GM21528 (cell line): ENCODE measurements around the gene CASKIN1.

Source experiments
- ATAC-seq: cut with Tn5 transposase; IDR thresholded peaks from one replicate; pipeline ENCODE4 v1.9.1; 2021; ENCODE audit warnings: mild to moderate bottlenecking, moderate library complexity; ENCODE audit not compliant: unreplicated experiment, low FRiP score

The CASKIN1 gene

DNA sequence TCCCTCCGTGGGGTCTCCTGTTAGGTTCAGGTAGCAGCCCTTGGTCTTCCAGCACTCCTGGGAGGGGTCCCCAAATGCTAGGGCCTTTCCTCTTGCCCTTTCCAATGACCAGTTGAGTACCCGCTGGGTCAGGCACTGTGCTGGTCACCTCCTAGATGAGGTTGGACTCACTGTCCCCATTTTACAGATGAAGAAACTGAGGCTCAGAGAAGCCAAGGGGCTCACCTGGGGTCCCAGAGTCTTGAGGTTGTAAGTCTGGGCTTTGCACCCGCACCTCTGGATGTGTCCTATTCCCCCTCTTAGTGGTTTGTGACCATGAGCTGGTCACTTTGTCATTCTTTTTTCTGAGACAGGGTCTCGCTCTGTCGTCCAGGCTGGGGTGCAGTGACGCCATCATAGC lies 1.4 kb upstream of the CASKIN1 start:
- ATAC-seq = no peak

GRCh38 chr16:2196981-2197511 lies 641 bp upstream of the CASKIN1 start:
- no peak for ATAC-seq

- ATAC-seq = no peak
These were observed 863 bp downstream of the CASKIN1 start for GRCh38 chr16:2195322-2196161.

GRCh38 chr16:2194852-2195321 lies 1.5 kb downstream of the CASKIN1 start:
- ATAC-seq = no peak

GRCh38 chr16:2194166-2194834 lies 2.1 kb downstream of the CASKIN1 start:
- no peak for ATAC-seq

- no peak for ATAC-seq
These were observed 5.0 kb downstream of the CASKIN1 start for GRCh38 chr16:2191446-2191706.

DNA sequence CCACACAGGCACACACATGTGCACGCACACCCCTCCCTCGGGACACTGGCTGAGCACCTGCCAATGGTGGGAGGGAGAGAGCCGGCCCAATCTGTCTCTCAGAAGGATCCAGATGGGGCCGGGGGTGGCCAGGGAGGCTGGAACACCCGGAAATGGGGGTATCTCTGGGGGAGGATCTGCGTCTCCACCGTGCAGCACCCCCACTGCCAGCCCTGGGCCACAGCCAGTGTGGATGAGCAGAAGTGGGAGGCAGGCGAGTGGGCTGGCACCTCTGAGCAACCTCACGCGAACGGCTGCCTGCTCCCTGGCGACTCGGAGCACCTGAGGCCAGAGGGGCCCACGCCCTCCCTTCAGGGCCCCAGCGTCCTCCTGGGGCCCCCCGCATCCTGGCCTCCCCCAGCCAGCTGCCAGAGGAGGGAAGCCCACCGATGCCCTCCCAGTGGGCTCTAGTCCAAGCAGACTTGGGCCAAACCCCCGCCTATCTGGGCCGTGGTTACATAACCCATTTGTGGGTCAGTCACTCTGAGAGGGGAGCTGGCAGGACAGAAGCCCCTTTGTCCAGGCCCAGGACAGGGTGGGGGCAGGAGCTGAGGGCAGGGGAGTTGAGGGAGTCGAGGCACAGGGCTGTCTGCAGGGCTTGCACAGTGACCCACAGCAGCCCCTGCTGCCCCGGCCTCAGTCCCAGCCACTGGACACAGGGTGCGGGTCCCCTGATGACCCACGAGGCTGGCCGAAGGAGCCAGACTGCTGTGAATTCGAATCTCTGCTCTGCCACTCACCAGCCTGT lies 5.6 kb downstream of the CASKIN1 start:
- ATAC-seq = no peak

GRCh38 chr16:2190002-2190658 lies 6.3 kb downstream of the CASKIN1 start:
- no peak for ATAC-seq

DNA sequence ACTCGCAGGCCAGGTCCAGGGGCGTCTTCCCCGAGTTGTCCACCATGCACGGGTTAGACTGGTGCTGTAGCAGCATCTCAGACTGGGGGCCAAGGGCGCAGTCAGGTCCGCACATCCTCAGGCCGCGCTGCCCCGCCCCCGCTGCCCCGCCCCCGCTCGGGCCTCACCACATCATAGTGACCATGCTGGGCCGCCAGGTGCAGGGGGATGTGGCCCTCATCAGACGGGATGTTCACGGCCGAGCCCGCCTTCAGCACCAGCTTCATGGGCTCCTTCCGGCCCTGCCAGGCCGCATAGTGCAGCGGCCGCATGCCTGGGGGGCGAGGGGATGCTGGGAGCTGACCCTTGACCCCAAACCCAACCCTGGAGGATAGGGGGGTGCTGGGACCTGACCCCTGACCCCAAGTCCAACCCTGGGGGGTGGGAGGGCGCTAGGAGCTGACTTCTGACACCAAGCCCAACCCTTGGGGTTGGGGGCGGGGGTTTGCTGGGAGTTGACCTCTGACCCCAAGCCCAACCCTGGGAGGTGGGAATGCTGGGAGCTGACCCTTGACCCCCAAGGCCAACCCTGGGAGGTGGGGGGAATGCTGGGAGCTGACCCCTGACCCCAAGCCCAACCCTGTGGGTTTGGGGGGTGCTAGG lies 7.0 kb downstream of the CASKIN1 start:
- no peak for ATAC-seq

DNA sequence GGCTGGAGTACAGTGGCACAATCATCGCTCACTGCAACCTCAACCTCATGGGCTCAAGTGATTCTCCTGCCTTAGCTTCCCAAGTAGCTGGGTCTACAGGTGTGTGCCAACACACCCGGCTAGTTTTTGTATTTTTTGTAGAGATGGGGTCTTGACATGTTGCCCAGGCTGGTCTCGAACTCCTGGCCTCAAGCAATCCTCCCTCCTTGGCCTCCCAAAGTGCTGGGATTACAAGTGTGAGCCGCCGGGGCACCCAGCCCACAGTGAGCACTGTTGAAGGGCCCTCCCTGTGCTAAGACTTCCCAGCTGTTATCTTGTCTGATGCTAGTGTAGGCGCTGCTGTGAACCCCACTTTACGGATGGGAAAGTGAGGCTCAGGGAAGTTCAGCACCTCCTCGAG lies 8.0 kb downstream of the CASKIN1 start:
- no peak for ATAC-seq

- no peak for ATAC-seq
These were observed 9.2 kb downstream of the CASKIN1 start for GRCh38 chr16:2187212-2187611.

- ATAC-seq = no peak
These were observed 9.9 kb downstream of the CASKIN1 start for GRCh38 chr16:2186505-2186904.

- no peak for ATAC-seq
These were observed 10.3 kb downstream of the CASKIN1 start for GRCh38 chr16:2186064-2186463.

- ATAC-seq = no peak
These were observed 11.4 kb downstream of the CASKIN1 start for GRCh38 chr16:2184962-2185361.

GRCh38 chr16:2184346-2184745 lies 12.1 kb downstream of the CASKIN1 start:
- ATAC-seq = no peak

GRCh38 chr16:2183671-2184070 lies 12.7 kb downstream of the CASKIN1 start:
- ATAC-seq = no peak

- ATAC-seq = no peak
These were observed 14.5 kb downstream of the CASKIN1 start for GRCh38 chr16:2181952-2182351.

- ATAC-seq = no peak
These were observed 15.2 kb downstream of the CASKIN1 start for GRCh38 chr16:2180962-2181923.

DNA sequence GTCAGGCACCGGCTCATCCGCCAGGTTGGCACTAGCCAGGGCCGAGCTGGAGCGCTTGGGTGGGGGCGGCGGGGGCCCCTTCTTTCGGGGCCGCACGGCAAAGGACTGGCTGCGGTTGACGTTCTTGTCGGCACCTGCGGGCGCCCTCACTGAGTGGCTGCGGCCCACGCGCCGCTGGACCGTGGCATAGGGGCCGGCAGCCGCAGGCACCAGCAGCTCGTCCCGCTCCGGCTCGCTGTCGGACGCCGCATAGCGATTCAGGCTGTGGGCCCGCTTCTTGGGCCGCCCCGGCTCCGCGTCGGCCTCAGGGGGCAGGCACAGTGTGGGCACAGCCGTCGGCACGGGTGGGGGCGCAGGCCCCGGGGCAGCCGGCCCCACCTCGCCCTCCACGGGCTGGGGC lies 15.9 kb downstream of the CASKIN1 start:
- no peak for ATAC-seq
